Measurements from ENCODE around the gene MYCN. TPM values are rescaled to one million over a fixed set of nuclear protein-coding genes. Genes with fewer than 3 reads are reported as not detected.

Gene MYCN
- total and polyA plus RNA-seq, 2 donors (not counting 1 experiment from before 2014, with no cell fraction given), result not detected

DNA sequence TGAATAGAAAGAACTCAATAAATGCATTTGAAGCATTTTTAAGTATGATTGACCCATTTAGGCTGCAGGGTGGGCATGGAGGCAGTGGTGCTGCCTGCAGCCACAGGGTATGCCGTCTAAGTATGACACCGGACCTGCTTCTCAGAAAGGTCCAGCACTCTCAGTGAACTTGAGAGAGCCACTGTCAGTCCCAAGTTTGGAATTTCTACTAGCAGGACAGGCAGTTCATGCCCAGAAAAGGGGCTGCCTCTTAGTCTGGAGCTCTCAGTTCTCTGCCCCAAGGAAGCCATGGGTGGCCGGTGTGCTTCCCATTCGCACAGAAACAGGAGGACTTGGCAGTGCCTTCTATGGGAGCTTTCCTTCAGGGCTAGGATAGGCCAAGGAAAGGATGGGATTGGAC lies 24.0 kb upstream of the MYCN start:
- Histone ChIP-seq H3K4me3 (replicated peaks in 1 of 4; ENCODE audit: control extremely low read depth in 1 of 4, insufficient read depth in 1 of 4, low read depth in 3 of 4, low read length in 4 of 4) (no peak overlapping the region), H3K4me2 (ENCODE audit: extremely low read depth, insufficient read depth, low read length) (no peak overlapping the region), H3K36me3 (ENCODE audit: control insufficient read depth, insufficient read depth, low read length) (no peaks in the 10 kb centered on the region), H4K20me1 (ENCODE audit: control insufficient read depth, extremely low read depth, insufficient read depth, low read length) (no peaks in the 10 kb centered on the region), H3K79me2 (ENCODE audit: control insufficient read depth, insufficient read depth, low read length) (no peaks in the 10 kb centered on the region), H3K27me3 (ENCODE audit: control insufficient read depth, insufficient read depth, low read length) (no peaks in the 10 kb centered on the region), H2AFZ (ENCODE audit: low read length) (no peak overlapping the region), H3K9me3 (ENCODE audit: control insufficient read depth, insufficient read depth, low read depth, low read length) (no peaks in the 10 kb centered on the region), H3K27ac (ENCODE audit: insufficient read depth, low read length) (no peak overlapping the region), H3K4me1 (ENCODE audit: control insufficient read depth, extremely low read depth, insufficient read depth, low read length) (no peaks in the 10 kb centered on the region), H3K9ac (ENCODE audit: insufficient read depth, low read length) (no peak overlapping the region)
- DNase-seq (ENCODE audit: low read depth in 2 of 2), result no peak
- TF ChIP-seq EZH2 (IDR thresholded peaks at IDR 0.05; ENCODE audit: low read length, missing control alignments), result no peak
- TF ChIP-seq, protein P1, sequence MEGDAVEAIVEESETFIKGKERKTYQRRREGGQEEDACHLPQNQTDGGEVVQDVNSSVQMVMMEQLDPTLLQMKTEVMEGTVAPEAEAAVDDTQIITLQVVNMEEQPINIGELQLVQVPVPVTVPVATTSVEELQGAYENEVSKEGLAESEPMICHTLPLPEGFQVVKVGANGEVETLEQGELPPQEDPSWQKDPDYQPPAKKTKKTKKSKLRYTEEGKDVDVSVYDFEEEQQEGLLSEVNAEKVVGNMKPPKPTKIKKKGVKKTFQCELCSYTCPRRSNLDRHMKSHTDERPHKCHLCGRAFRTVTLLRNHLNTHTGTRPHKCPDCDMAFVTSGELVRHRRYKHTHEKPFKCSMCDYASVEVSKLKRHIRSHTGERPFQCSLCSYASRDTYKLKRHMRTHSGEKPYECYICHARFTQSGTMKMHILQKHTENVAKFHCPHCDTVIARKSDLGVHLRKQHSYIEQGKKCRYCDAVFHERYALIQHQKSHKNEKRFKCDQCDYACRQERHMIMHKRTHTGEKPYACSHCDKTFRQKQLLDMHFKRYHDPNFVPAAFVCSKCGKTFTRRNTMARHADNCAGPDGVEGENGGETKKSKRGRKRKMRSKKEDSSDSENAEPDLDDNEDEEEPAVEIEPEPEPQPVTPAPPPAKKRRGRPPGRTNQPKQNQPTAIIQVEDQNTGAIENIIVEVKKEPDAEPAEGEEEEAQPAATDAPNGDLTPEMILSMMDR (conservative IDR thresholded peaks at IDR 0.05 in 1 of 2, IDR thresholded peaks at IDR 0.05 in 1 of 2; ENCODE audit: low read depth in 1 of 2, low read length in 2 of 2), result no peak

DNA sequence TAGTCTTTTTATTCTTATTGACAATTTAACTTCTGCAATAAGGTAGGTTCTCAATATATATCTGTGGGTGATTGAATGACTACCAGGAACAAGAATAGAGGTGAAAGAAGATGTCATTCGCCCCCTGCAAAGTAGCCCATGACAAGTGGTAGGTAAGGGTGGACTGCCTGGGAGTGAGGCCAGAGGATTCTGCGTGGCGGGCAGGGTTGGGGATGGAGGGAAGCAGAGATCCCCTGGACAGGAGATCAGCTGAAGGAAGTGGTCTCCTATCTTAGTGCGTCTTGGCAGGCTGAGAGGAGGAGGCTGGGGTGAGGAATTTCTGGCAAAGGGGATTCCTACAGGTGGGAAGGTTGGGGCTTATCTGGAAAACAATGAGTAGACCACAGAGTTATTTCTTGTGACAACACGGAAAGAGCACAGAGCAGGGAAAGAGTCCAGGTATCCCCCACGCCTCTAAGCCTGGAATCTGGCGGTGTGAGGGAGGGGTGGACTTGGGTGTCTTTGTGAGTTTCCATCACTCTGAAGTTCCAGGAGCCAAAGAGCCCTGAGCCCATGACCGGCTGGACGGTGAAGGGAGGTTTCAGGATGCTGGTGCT lies 21.5 kb upstream of the MYCN start:
- Histone ChIP-seq H3K36me3 (ENCODE audit: control insufficient read depth, insufficient read depth, low read length) (no peaks in the 10 kb centered on the region), H3K9ac (ENCODE audit: insufficient read depth, low read length) (no peak overlapping the region), H3K27me3 (ENCODE audit: control insufficient read depth, insufficient read depth, low read length) (no peaks in the 10 kb centered on the region)

DNA sequence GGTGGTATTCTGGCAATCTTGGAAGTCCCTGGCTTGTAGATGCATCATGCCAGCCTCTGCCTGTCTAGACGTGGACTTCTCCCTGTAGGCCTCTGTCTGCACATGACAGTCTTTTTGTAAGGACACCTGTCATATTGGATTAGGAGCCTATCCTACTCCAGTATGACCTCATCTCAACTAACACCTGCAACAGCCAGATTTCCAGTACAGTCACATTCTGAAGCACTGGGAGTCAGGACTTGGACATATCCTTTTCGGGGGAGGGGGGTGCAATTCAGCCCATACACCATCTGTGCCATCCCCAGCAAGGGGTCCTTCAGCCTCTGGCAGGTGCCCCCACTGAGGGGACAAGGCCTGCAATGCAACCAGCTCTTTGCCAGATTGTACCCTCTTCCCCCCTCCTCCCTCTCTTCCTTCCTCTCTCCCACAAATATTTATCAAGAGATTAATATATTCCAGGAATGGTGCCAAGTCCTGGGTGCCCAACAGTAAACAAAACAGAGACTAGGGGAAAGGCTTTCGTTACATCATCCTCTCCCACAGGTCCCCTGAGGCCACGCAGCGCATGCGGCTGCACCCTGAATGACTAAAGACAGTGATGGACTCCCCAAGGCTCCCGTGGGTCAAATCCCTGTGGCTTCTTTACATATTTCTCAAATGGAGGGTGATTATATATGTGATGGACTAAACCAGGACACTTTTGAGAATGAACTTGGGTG lies 20.5 kb upstream of the MYCN start:
- no peaks in the 10 kb centered on the region for H3K79me2 ChIP-seq (ENCODE audit: control insufficient read depth, insufficient read depth, low read length)
- no peak for TF ChIP-seq EZH2 (IDR thresholded peaks at IDR 0.05; ENCODE audit: low read length, missing control alignments)
- TF ChIP-seq, protein P1 (conservative IDR thresholded peaks at IDR 0.05 in 1 of 2, IDR thresholded peaks at IDR 0.05 in 1 of 2; ENCODE audit: low read depth in 1 of 2, low read length in 2 of 2), result no peak

More for the DNA sequence above, 21.5 kb upstream of the MYCN start:
- H3K4me3 ChIP-seq (replicated peaks in 1 of 4; ENCODE audit: control extremely low read depth in 1 of 4, insufficient read depth in 1 of 4, low read depth in 3 of 4, low read length in 4 of 4), result no peak overlapping the region
- H4K20me1 ChIP-seq (ENCODE audit: control insufficient read depth, extremely low read depth, insufficient read depth, low read length), result no peaks in the 10 kb centered on the region
- no peak overlapping the region for H2AFZ ChIP-seq (ENCODE audit: low read length)
- no peaks in the 10 kb centered on the region for H3K9me3 ChIP-seq (ENCODE audit: control insufficient read depth, insufficient read depth, low read depth, low read length)
- no peak for DNase-seq (ENCODE audit: low read depth in 2 of 2)
- H3K4me2 ChIP-seq (ENCODE audit: extremely low read depth, insufficient read depth, low read length), result no peak overlapping the region
- H3K4me1 ChIP-seq (ENCODE audit: control insufficient read depth, extremely low read depth, insufficient read depth, low read length), result no peaks in the 10 kb centered on the region
- H3K27ac ChIP-seq (ENCODE audit: insufficient read depth, low read length), result no peak overlapping the region
- H3K79me2 ChIP-seq (ENCODE audit: control insufficient read depth, insufficient read depth, low read length), result no peaks in the 10 kb centered on the region
- no peak for TF ChIP-seq EZH2 (IDR thresholded peaks at IDR 0.05; ENCODE audit: low read length, missing control alignments)

More for the DNA sequence above, 20.5 kb upstream of the MYCN start:
- Histone ChIP-seq H3K4me2 (ENCODE audit: extremely low read depth, insufficient read depth, low read length) (no peak overlapping the region), H3K9me3 (ENCODE audit: control insufficient read depth, insufficient read depth, low read depth, low read length) (no peaks in the 10 kb centered on the region), H3K9ac (ENCODE audit: insufficient read depth, low read length) (no peak overlapping the region), H4K20me1 (ENCODE audit: control insufficient read depth, extremely low read depth, insufficient read depth, low read length) (no peaks in the 10 kb centered on the region), H3K27ac (ENCODE audit: insufficient read depth, low read length) (no peak overlapping the region), H2AFZ (ENCODE audit: low read length) (no peak overlapping the region), H3K27me3 (ENCODE audit: control insufficient read depth, insufficient read depth, low read length) (no peaks in the 10 kb centered on the region), H3K4me3 (replicated peaks in 1 of 4; ENCODE audit: control extremely low read depth in 1 of 4, insufficient read depth in 1 of 4, low read depth in 3 of 4, low read length in 4 of 4) (no peak overlapping the region), H3K4me1 (ENCODE audit: control insufficient read depth, extremely low read depth, insufficient read depth, low read length) (no peaks in the 10 kb centered on the region), H3K36me3 (ENCODE audit: control insufficient read depth, insufficient read depth, low read length) (no peaks in the 10 kb centered on the region)
- no peak for DNase-seq (ENCODE audit: low read depth in 2 of 2)

All from fibroblast of lung (primary cell).